Karpas-422 (cell line): ENCODE measurements around the gene SGCD. TPM values are rescaled to one million over a fixed set of nuclear protein-coding genes. Genes with fewer than 3 reads are reported as not detected.

Experiments
- DNase-seq: peaks from one replicate; pipeline ENCODE4 v3.0.0-alpha.2; 2015
- H2AFZ ChIP-seq: fragments of 200-600 bp; sonication (generic); 2 replicates; pipeline ENCODE4 v1.6.1; 2014; ENCODE audit warnings: antibody characterized with exemption, low read length, mixed read lengths
- H3K27ac ChIP-seq: fragments of 200-600 bp; sonication (generic); 2 replicates; pipeline ENCODE4 v1.5.1; 2014; ENCODE audit warnings: mild to moderate bottlenecking, low read length, moderate library complexity
- H3K27me3 ChIP-seq: fragments of 200-600 bp; sonication (generic); 2 replicates; pipeline ENCODE4 v1.6.1; 2014; ENCODE audit warnings: low read length, mixed read lengths
- H3K36me3 ChIP-seq: fragments of 200-600 bp; sonication (generic); 2 replicates; pipeline ENCODE4 v1.6.1; 2014; ENCODE audit warnings: low read length, mixed read lengths; ENCODE audit not compliant: insufficient read depth
- H3K4me1 ChIP-seq: fragments of 200-600 bp; sonication (generic); 2 replicates; pipeline ENCODE4 v1.6.1; 2014; ENCODE audit warnings: mild to moderate bottlenecking, low read length, mixed read lengths
- H3K4me2 ChIP-seq: fragments of 200-600 bp; sonication (generic); 2 replicates; pipeline ENCODE4 v1.6.1; 2014; ENCODE audit warnings: low read length, low read depth, mild to moderate bottlenecking; ENCODE audit not compliant: poor library complexity, severe bottlenecking
- H3K4me3 ChIP-seq: fragments of 200-600 bp; sonication (generic); 2 replicates; pipeline ENCODE4 v1.5.1; 2014; ENCODE audit warnings: mild to moderate bottlenecking, antibody characterized with exemption, low read length, mixed read lengths
- H3K79me2 ChIP-seq: fragments of 200-600 bp; sonication (generic); 2 replicates; pipeline ENCODE4 v1.6.1; 2014; ENCODE audit warnings: mild to moderate bottlenecking, low read length, mixed read lengths
- H3K9ac ChIP-seq: fragments of 200-600 bp; sonication (generic); 2 replicates; pipeline ENCODE4 v1.6.0; 2014; ENCODE audit warnings: low read length
- H3K9me2 ChIP-seq: fragments of 200-600 bp; sonication (generic), shearing (Covaris generic); replicated peaks from 2 replicates; pipeline ENCODE4 v1.6.0; 2014; ENCODE audit warnings: mild to moderate bottlenecking, low read length, moderate library complexity; ENCODE audit not compliant: insufficient read depth
- H3K9me3 ChIP-seq: fragments of 300-700, 200-600 bp; sonication (generic); 2 replicates; pipeline ENCODE4 v1.6.1; 2014; ENCODE audit warnings: low read length, mixed read lengths
- H4K20me1 ChIP-seq: fragments of 200-600 bp; sonication (generic); 2 replicates; pipeline ENCODE4 v1.6.1; 2014; ENCODE audit warnings: mild to moderate bottlenecking, antibody characterized with exemption, low read length, low read depth; ENCODE audit not compliant: insufficient read depth
- total RNA-seq: library from RNA; depleted of rRNA; stranded (reverse); fragments of >200 nt; shearing (Covaris generic); gene quantifications from 2 replicates; pipeline ENCODE4 v1.2.3, GENCODE V29; 2014; ENCODE audit warnings: low replicate concordance

The SGCD gene
- total RNA-seq, 1 experiment from 2014 or later: not detected

DNA sequence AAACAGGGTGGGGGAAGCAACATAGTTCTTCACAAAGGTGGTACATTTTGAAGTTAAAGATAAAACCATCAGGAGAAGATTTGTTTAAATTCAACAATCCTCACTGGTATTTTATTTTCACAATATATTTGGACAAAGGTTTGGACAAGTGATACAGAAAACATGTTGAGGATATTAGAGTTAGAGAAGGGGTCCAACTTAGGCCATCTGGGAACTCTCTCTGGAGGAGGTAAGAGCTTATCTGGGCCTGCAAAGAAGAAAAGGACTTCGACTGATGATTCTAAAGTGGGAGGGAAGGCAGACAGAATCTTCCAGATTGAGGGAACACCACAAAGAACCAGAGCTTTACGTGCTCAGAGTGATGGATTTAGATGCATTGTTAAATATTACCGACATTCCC is 58.5 kb downstream of the SGCD start:
- Histone ChIP-seq H3K4me3 (no peak overlapping the region), H3K4me1 (no peaks in the 10 kb centered on the region), H4K20me1 (no peaks in the 10 kb centered on the region), H3K9me3 (no peaks in the 10 kb centered on the region), H2AFZ (no peak overlapping the region), H3K27me3 (no peaks in the 10 kb centered on the region), H3K27ac (no peak overlapping the region), H3K36me3 (no peaks in the 10 kb centered on the region), H3K9me2 (no peaks in the 10 kb centered on the region), H3K4me2 (no peak overlapping the region), H3K79me2 (no peaks in the 10 kb centered on the region), H3K9ac (no peak overlapping the region)
- no peak for DNase-seq

DNA sequence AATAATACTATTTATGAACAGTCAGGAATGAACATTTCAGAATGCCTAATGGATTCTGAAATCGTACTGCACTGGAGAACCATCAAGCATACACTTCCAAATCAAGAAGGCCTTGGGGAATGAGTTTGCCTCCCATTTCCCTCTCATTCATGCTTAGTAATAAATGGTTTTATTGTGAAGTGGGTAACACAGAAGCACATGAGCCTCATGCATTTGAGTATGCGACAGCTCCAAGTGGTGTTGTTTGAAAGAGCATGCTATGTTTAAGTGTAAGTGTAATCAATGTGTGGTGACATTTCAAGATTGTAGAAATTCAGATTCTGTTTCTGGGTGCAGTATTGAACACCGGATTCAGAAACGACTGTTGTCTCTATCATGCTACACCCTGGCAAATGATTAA is 60.0 kb downstream of the SGCD start:
- Histone ChIP-seq H3K9me2 (no peaks in the 10 kb centered on the region), H3K4me3 (no peak overlapping the region)

DNA sequence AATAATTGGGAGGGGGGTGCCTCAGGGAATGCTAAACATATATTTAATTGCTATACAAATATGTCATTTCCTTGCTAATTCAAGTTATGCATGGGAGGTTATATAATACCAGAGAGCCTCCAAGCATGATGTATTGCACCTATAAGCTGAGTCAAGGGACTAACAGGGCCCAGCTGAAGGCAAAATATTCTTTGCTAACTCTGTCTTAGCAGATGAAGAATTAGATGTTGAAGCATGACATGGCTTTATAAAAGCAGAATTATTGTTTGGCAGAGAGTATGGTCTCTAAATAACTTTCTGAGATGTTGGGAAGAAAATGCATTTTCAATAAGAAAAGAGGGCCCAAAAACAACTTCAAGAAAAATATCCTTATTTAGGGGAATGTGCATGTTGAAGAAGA is 60.4 kb downstream of the SGCD start:
- Histone ChIP-seq H2AFZ (no peak overlapping the region), H4K20me1 (no peaks in the 10 kb centered on the region), H3K9me3 (no peaks in the 10 kb centered on the region), H3K36me3 (no peaks in the 10 kb centered on the region), H3K27ac (no peak overlapping the region), H3K4me2 (no peak overlapping the region), H3K79me2 (no peaks in the 10 kb centered on the region), H3K9me2 (no peaks in the 10 kb centered on the region), H3K4me1 (no peaks in the 10 kb centered on the region), H3K4me3 (no peak overlapping the region), H3K27me3 (no peaks in the 10 kb centered on the region), H3K9ac (no peak overlapping the region)
- no peak for DNase-seq

More for the DNA sequence above, 60.0 kb downstream of the SGCD start:
- H3K9me3 ChIP-seq: no peaks in the 10 kb centered on the region
- H3K27ac ChIP-seq: no peak overlapping the region
- no peak for DNase-seq
- no peaks in the 10 kb centered on the region for H3K27me3 ChIP-seq
- no peaks in the 10 kb centered on the region for H3K79me2 ChIP-seq
- H3K36me3 ChIP-seq: no peaks in the 10 kb centered on the region
- H2AFZ ChIP-seq: no peak overlapping the region
- H4K20me1 ChIP-seq: no peaks in the 10 kb centered on the region
- no peak overlapping the region for H3K4me2 ChIP-seq
- no peaks in the 10 kb centered on the region for H3K4me1 ChIP-seq
- H3K9ac ChIP-seq: no peak overlapping the region

DNA sequence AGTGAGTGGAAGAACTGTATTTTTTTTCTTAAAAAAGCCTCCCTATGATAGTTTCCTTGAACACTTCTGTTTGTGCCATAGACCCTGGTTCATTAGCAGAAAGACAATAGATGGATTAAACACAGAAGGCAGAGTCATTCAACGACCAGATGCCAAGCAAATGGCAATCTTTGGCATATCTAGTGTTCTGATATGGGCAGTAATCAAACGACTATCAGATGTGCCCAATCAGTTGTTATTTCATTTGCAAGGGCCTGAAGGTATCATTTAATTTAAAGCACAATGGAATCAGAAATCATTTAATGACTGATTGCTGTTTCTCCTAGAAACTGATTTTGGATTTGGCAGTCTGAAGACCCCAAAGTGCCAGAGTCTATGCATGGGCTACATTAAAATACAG is 61.3 kb downstream of the SGCD start:
- Histone ChIP-seq H3K4me2 (no peak overlapping the region), H3K9me2 (no peaks in the 10 kb centered on the region), H3K4me1 (no peaks in the 10 kb centered on the region), H4K20me1 (no peaks in the 10 kb centered on the region), H3K4me3 (no peak overlapping the region), H3K27me3 (no peaks in the 10 kb centered on the region), H3K79me2 (no peaks in the 10 kb centered on the region), H3K9ac (no peak overlapping the region), H3K36me3 (no peaks in the 10 kb centered on the region), H3K27ac (no peak overlapping the region), H3K9me3 (no peaks in the 10 kb centered on the region), H2AFZ (no peak overlapping the region)
- no peak for DNase-seq

DNA sequence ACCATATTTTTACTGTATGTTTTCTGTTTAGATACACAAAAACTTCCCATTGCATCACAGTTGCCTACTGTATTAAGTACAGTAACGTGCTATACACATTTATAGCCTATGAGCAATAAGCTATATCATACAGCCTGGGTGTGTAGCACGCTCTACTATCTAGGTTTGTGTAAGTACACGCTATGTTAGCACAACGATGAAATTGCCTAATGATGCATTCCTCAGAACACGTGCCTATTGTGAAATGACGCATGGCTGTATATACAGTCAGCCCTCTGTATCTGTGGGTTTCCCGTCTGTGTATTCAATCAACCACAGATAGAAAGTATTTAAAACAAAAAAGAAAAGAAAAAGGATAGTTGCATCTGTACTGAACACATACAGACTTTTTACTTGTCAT is 64.2 kb downstream of the SGCD start:
- no peaks in the 10 kb centered on the region for H3K36me3 ChIP-seq
- no peaks in the 10 kb centered on the region for H3K9me3 ChIP-seq
- H3K9me2 ChIP-seq: no peaks in the 10 kb centered on the region
- no peak overlapping the region for H3K4me2 ChIP-seq
- H3K9ac ChIP-seq: no peak overlapping the region
- no peaks in the 10 kb centered on the region for H3K4me1 ChIP-seq
- no peak overlapping the region for H3K27ac ChIP-seq
- H3K4me3 ChIP-seq: no peak overlapping the region
- H3K27me3 ChIP-seq: no peaks in the 10 kb centered on the region
- no peak for DNase-seq
- no peak overlapping the region for H2AFZ ChIP-seq
- no peaks in the 10 kb centered on the region for H3K79me2 ChIP-seq
- no peaks in the 10 kb centered on the region for H4K20me1 ChIP-seq

DNA sequence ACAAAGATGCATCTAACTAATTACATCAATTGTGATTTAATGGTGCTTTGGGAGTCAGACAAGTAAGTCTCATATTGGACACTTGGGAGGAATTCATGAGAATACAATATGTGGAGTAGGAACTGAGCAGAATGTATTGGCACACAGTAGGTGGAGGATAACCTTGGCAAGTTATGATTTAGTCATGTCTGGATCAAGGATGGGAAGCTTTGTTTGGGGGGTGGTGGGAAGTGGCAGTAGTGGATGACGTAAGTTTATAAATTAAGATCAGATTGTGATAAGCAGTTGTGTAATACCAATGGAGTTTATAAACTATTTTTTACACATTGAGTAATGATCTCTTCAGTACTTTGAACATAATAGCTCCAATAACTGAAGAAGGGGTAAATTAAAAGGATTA is 67.0 kb downstream of the SGCD start:
- no peaks in the 10 kb centered on the region for H4K20me1 ChIP-seq
- no peaks in the 10 kb centered on the region for H3K9me3 ChIP-seq
- no peaks in the 10 kb centered on the region for H3K9me2 ChIP-seq
- H3K27ac ChIP-seq: no peak overlapping the region
- H3K36me3 ChIP-seq: no peaks in the 10 kb centered on the region
- no peak overlapping the region for H3K4me3 ChIP-seq
- H3K4me2 ChIP-seq: no peak overlapping the region
- no peak overlapping the region for H3K9ac ChIP-seq
- H2AFZ ChIP-seq: no peak overlapping the region
- no peaks in the 10 kb centered on the region for H3K27me3 ChIP-seq
- no peaks in the 10 kb centered on the region for H3K4me1 ChIP-seq
- no peak for DNase-seq
- H3K79me2 ChIP-seq: no peaks in the 10 kb centered on the region

DNA sequence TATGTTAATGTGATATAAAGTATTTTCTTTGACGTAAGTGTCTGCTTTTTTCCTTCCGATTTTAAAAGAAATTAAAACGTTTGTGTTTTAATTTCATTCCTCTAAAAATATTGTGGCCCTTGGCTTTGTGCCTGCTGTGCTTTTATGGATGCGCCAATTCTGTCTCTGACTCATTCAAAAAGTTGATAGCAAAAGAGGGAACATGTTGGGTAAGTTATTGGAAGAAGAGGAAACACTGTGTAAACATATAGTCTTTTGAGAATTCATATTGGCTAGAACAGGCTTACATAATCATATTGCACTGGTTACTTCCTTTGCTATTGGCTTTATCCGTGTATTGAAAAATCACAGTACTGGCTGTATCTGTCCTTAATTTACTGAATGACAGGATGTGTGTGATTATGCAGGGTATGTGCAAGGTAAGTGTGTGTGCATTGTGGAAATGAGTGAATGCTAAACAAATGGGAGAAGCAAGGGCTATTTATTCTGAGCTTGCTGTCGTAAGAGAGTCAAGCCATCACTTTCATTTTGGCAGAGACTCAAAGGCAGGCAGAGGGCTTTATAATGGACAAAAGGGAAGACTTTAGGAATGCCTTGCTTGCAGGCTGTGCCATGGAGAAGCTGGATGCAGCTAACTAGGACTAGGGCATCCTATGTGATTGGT is 67.8 kb downstream of the SGCD start:
- no peak for DNase-seq
- no peaks in the 10 kb centered on the region for H3K9me3 ChIP-seq

DNA sequence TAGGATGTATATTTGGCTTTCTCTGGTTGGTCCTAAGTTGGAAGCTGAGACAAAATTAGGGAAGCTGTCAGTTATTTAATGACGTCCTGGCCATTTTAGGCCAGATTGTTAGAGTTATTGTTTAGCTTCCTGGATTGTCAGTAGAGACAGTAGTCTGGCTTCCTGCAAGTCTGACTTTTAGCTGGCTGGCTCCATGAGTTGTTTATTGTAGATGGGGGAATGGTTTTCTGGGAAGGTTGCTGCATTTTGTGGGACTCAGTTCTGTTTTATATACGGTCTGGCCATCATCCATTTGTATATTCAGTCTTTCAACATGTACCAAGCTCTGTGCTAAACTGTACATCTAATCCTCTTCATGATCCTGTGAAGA is 68.3 kb downstream of the SGCD start:
- no peaks in the 10 kb centered on the region for H3K9me2 ChIP-seq
- no peaks in the 10 kb centered on the region for H3K36me3 ChIP-seq
- no peak overlapping the region for H3K27ac ChIP-seq
- no peaks in the 10 kb centered on the region for H4K20me1 ChIP-seq
- 0 out of 2 replicates have a peak, but pooled peaks cover 2% of the 10 kb centered on the region for H3K27me3 ChIP-seq
- H2AFZ ChIP-seq: no peak overlapping the region
- no peak overlapping the region for H3K9ac ChIP-seq
- no peak overlapping the region for H3K4me3 ChIP-seq
- no peaks in the 10 kb centered on the region for H3K79me2 ChIP-seq
- no peak overlapping the region for H3K4me2 ChIP-seq
- no peak for DNase-seq
- H3K4me1 ChIP-seq: no peaks in the 10 kb centered on the region
- no peaks in the 10 kb centered on the region for H3K9me3 ChIP-seq

More for the DNA sequence above, 67.8 kb downstream of the SGCD start:
- no peaks in the 10 kb centered on the region for H3K79me2 ChIP-seq
- H3K27me3 ChIP-seq: 0 out of 2 replicates have a peak, but pooled peaks cover 2% of the 10 kb centered on the region
- no peak overlapping the region for H3K4me2 ChIP-seq
- no peak overlapping the region for H3K9ac ChIP-seq
- H4K20me1 ChIP-seq: no peaks in the 10 kb centered on the region
- no peaks in the 10 kb centered on the region for H3K36me3 ChIP-seq
- H3K4me3 ChIP-seq: no peak overlapping the region
- no peak overlapping the region for H2AFZ ChIP-seq
- no peaks in the 10 kb centered on the region for H3K9me2 ChIP-seq
- H3K27ac ChIP-seq: no peak overlapping the region
- H3K4me1 ChIP-seq: no peaks in the 10 kb centered on the region
